Upper lobe of left lung (tissue), 6 donors: ENCODE data around the gene BCAS3. TPM values are rescaled to one million over a fixed set of nuclear protein-coding genes. Genes with fewer than 3 reads are reported as not detected.

Experiments
- ATAC-seq, 2 donors: fragments of 200-7000 bp; cut with Tn5 transposase; one replicate each; pipeline ENCODE4 v1.9.1; 2022; ENCODE audit warnings: mild to moderate bottlenecking in 2 of 2, moderate library complexity in 2 of 2; ENCODE audit not compliant: low FRiP score in 2 of 2
- DNase-seq, 2 donors: peaks; one replicate each; pipeline ENCODE4 v3.0.0-alpha.2; 2019 to 2020
- H3K27ac ChIP-seq, 4 donors: fragments of 200-600 bp; sonication (generic); one replicate each; pipeline ENCODE4 v1.5.1; 2016 to 2019
- H3K27me3 ChIP-seq, 4 donors: fragments of 200-600 bp; sonication (generic); one replicate each; pipeline ENCODE4 v1.5.1; 2017 to 2019
- H3K36me3 ChIP-seq, 4 donors: fragments of 200-600 bp; sonication (generic); one replicate each; pipeline ENCODE4 v1.5.1; 2016 to 2019
- H3K4me1 ChIP-seq, 4 donors: fragments of 200-600 bp; sonication (generic); one replicate each; pipeline ENCODE4 v1.5.1; 2018 to 2019
- H3K4me3 ChIP-seq, 4 donors: fragments of 200-600 bp; sonication (generic); one replicate each; pipeline ENCODE4 v1.5.1; 2017 to 2019; ENCODE audit warnings: mild to moderate bottlenecking in 2 of 4, moderate library complexity in 1 of 4
- H3K9me3 ChIP-seq, 4 donors: fragments of 200-600 bp; sonication (generic); one replicate each; pipeline ENCODE4 v1.5.1; 2018 to 2019
- EP300 ChIP-seq, 4 donors: sonication (generic); formaldehyde crosslinking; IDR thresholded peaks; one replicate each; pipeline ENCODE4 v1.5.1; 2017; ENCODE audit warnings: antibody characterized with exemption in 4 of 4, control low read depth in 2 of 4
- POLR2A ChIP-seq, 4 donors: fragments of 450-650 bp; IDR thresholded peaks; one replicate each; pipeline ENCODE4 v1.5.1; 2016 to 2017; ENCODE audit warnings: antibody characterized with exemption in 4 of 4, mild to moderate bottlenecking in 2 of 4
- POLR2AphosphoS5 ChIP-seq, 2 donors: sonication (generic); formaldehyde crosslinking; IDR thresholded peaks; one replicate each; pipeline ENCODE4 v1.5.1; 2017; ENCODE audit warnings: antibody characterized with exemption in 2 of 2
- WGBS, 2 donors: methylation state at CpG; one replicate each; pipeline ENCODE4 v1.1.5; 2017 to 2018; 5-methylcytosine and 5-hydroxymethylcytosine counted together
- total RNA-seq, 6 donors: library from RNA; depleted of rRNA in 4 of 6; stranded (reverse); fragments of >200 nt in 4 of 6; gene quantifications; one replicate each; pipeline versions ENCODE4 v1.1.0 to v1.2.1, GENCODE V29; 2016 to 2021
- TF ChIP-seq, protein P1 (sequence below), 6 experiments: fragments of 450-650 bp in 4 of 6; fragments of 200-600 bp in 2 of 6; sonication (generic) in 2 of 6; IDR thresholded peaks; one replicate each; pipeline ENCODE4 v1.5.1; 2016 to 2019; ENCODE audit warnings: antibody characterized with exemption in 6 of 6
- donor health status: DM: no; HTN: no; CAD: no; lungs with moderate emphysema.
- donor health status: DM: no; HTN: yes; CAD: no; lungs with severe emphysema.

Gene BCAS3
- total RNA-seq, 6 donors from 2014 or later = 20.1 to 111 (median 37.0) TPM

- no peaks in the 10 kb centered on the region for H3K9me3 ChIP-seq
- WGBS, 2 donors = 91 to 92% methylated on average over 4 of the region's 4 CpGs
- TF ChIP-seq, protein P1, sequence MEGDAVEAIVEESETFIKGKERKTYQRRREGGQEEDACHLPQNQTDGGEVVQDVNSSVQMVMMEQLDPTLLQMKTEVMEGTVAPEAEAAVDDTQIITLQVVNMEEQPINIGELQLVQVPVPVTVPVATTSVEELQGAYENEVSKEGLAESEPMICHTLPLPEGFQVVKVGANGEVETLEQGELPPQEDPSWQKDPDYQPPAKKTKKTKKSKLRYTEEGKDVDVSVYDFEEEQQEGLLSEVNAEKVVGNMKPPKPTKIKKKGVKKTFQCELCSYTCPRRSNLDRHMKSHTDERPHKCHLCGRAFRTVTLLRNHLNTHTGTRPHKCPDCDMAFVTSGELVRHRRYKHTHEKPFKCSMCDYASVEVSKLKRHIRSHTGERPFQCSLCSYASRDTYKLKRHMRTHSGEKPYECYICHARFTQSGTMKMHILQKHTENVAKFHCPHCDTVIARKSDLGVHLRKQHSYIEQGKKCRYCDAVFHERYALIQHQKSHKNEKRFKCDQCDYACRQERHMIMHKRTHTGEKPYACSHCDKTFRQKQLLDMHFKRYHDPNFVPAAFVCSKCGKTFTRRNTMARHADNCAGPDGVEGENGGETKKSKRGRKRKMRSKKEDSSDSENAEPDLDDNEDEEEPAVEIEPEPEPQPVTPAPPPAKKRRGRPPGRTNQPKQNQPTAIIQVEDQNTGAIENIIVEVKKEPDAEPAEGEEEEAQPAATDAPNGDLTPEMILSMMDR (IDR thresholded peaks at IDR 0.05) = no peak
- no peak for TF ChIP-seq POLR2AphosphoS5 (IDR thresholded peaks at IDR 0.05)
- TF ChIP-seq POLR2A (IDR thresholded peaks at IDR 0.05) = no peak
- TF ChIP-seq EP300 (IDR thresholded peaks at IDR 0.05) = no peak
- DNase-seq (no peak), ATAC-seq (no peak)
- H3K4me3 ChIP-seq = no peak overlapping the region
- no peak overlapping the region for H3K27ac ChIP-seq
- H3K36me3 ChIP-seq = no peaks in the 10 kb centered on the region
- H3K27me3 ChIP-seq = no peaks in the 10 kb centered on the region
- peaks cover 0 to 5% (median 2%) of the 10 kb centered on the region in 4 donors for H3K4me1 ChIP-seq
Measured at GRCh38 chr17:61160204-61160603, 482.6 kb downstream of the BCAS3 start.

DNA sequence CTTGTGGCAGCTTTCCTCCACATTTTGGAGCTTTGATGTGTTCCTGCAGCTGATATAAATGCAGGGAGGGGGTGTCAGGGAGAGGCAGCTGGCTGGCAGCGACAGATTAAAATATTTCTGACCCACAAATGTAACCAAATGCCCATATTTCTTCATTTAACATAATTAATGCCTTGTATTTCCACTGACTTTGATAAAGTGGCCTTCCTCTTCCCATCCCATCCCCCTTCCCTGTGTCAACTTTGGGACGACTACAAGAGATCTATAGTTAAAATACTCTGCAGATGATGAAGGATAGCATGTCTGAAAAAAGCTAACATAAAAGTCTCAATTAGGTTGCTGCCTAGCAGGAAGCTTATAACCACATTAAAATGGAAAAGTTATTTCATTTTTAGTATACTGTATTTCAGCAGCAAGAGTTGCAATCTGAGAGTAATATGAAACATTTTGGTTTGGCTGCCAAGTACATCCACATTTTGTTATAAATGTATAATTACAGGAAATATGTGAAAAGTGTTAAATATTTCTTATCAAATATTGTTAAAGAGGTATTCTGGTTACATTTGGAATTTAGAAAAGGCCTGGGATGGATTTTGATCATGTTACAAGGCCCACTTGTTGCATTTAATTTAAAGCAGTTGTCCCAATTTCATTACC, 483.3 kb downstream of the BCAS3 start:
- Histone ChIP-seq H3K9me3 (no peaks in the 10 kb centered on the region), H3K4me1 (peaks cover 0 to 5% (median 2%) of the 10 kb centered on the region in 4 donors), H3K36me3 (no peaks in the 10 kb centered on the region), H3K27ac (peak overlapping the region in 1 of 4 donors; percentile 12), H3K27me3 (no peaks in the 10 kb centered on the region), H3K4me3 (no peak overlapping the region)
- DNase-seq = no peak
- no peak for TF ChIP-seq POLR2AphosphoS5 (IDR thresholded peaks at IDR 0.05)
- TF ChIP-seq EP300 (IDR thresholded peaks at IDR 0.05) = no peak
- TF ChIP-seq POLR2A (IDR thresholded peaks at IDR 0.05) = no peak
- TF ChIP-seq, protein P1 (IDR thresholded peaks at IDR 0.05) = no peak
- ATAC-seq = no peak
- WGBS, 2 donors = 55 to 63% methylated on average over 2 of the region's 2 CpGs

DNA sequence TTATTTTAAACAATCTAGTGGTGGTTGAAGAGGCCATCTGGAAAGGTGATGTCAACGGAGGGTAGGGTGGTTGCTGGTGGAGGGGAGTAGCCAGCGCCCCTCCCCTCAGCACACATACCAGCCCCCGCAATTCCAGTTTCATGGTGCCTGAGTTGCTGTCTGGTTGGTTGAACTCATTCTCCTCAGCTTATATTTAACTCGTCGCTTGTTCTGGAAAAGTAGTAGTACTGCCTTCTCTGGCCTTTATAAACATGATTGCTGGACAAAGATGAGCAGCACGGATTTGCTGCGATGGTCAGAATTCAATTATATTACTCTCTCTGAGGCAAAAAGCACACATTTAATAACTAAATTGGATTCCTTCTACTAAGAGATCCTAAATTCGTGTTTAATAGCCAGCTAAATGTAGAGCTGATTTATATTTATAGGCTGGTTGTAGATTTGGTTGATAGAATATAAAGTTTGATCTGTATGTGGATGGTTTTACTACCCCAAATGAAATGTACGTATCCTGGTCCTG, 484.0 kb downstream of the BCAS3 start:
- H3K27me3 ChIP-seq = no peaks in the 10 kb centered on the region
- H3K4me3 ChIP-seq = no peak overlapping the region
- peak overlapping the region in 2 of 4 donors; percentile 6 to 48 for H3K27ac ChIP-seq
- WGBS, 2 donors = 88 to 89% methylated on average over 9 of the region's 9 CpGs
- H3K36me3 ChIP-seq = no peaks in the 10 kb centered on the region
- H3K4me1 ChIP-seq = peaks cover 0 to 5% (median 2%) of the 10 kb centered on the region in 4 donors
- no peak for ATAC-seq
- H3K9me3 ChIP-seq = no peaks in the 10 kb centered on the region
- no peak for TF ChIP-seq EP300 (IDR thresholded peaks at IDR 0.05)
- no peak for TF ChIP-seq POLR2AphosphoS5 (IDR thresholded peaks at IDR 0.05)
- TF ChIP-seq POLR2A (IDR thresholded peaks at IDR 0.05) = no peak
- TF ChIP-seq, protein P1 (IDR thresholded peaks at IDR 0.05) = no peak
- DNase-seq = no peak

DNA sequence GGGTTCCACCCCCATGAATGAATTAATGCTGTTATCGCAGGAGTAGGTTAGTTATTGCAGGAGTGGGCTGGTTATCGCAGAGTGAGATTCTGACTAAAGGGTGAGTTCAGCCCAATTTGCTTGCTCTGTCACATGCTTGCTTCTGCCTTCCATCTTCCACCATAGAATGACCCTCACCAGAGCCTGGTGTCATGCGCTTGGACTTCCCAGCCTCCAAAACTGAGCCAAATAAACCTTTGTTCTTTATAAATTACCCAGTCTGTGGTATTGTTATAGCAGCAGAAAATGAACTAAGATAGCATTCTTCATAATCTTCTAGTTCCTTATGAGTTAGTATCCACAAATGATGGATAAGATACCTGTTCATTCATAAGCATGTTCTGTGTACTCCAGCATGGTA, 486.9 kb downstream of the BCAS3 start:
- ATAC-seq (no peak), DNase-seq (no peak)
- Histone ChIP-seq H3K36me3 (no peaks in the 10 kb centered on the region), H3K27me3 (no peaks in the 10 kb centered on the region), H3K27ac (no peak overlapping the region), H3K4me3 (no peak overlapping the region), H3K4me1 (peaks cover 0 to 4% (median 0%) of the 10 kb centered on the region in 4 donors), H3K9me3 (no peaks in the 10 kb centered on the region)
- WGBS, 2 donors = 97 to 98% methylated on average over 3 of the region's 3 CpGs
- TF ChIP-seq POLR2A (IDR thresholded peaks at IDR 0.05) (no peak), POLR2AphosphoS5 (IDR thresholded peaks at IDR 0.05) (no peak), EP300 (IDR thresholded peaks at IDR 0.05) (no peak)
- TF ChIP-seq, protein P1 (IDR thresholded peaks at IDR 0.05) = no peak

GRCh38 chr17:61167075-61167474, 489.4 kb downstream of the BCAS3 start:
- Histone ChIP-seq H3K4me3 (no peak overlapping the region), H3K27me3 (no peaks in the 10 kb centered on the region), H3K27ac (no peak overlapping the region), H3K9me3 (no peaks in the 10 kb centered on the region), H3K36me3 (peaks cover 0 to 4% (median 0%) of the 10 kb centered on the region in 4 donors), H3K4me1 (no peaks in the 10 kb centered on the region)
- WGBS, 2 donors = 51 to 56% methylated on average over 1 of the region's 1 CpG
- no peak for DNase-seq
- no peak for ATAC-seq
- TF ChIP-seq POLR2A (IDR thresholded peaks at IDR 0.05) (no peak), EP300 (IDR thresholded peaks at IDR 0.05) (no peak), POLR2AphosphoS5 (IDR thresholded peaks at IDR 0.05) (no peak)
- TF ChIP-seq, protein P1 (IDR thresholded peaks at IDR 0.05) = no peak
